Activated CD4-positive, alpha-beta T cell treated with anti-CD3 and anti-CD28 coated beads, Interleukin-10, Interleukin-2, amounts not matched to agents 100 ng/mL and 50 ng/mL, durations not matched to agents 16 hours and 8 hours (primary cell): ENCODE data around the gene TEAD3.

ENCODE experiments used
- DNase-seq: peaks from one replicate; pipeline ENCODE4 v3.0.0-alpha.2; 2020

TEAD3 gene

DNA sequence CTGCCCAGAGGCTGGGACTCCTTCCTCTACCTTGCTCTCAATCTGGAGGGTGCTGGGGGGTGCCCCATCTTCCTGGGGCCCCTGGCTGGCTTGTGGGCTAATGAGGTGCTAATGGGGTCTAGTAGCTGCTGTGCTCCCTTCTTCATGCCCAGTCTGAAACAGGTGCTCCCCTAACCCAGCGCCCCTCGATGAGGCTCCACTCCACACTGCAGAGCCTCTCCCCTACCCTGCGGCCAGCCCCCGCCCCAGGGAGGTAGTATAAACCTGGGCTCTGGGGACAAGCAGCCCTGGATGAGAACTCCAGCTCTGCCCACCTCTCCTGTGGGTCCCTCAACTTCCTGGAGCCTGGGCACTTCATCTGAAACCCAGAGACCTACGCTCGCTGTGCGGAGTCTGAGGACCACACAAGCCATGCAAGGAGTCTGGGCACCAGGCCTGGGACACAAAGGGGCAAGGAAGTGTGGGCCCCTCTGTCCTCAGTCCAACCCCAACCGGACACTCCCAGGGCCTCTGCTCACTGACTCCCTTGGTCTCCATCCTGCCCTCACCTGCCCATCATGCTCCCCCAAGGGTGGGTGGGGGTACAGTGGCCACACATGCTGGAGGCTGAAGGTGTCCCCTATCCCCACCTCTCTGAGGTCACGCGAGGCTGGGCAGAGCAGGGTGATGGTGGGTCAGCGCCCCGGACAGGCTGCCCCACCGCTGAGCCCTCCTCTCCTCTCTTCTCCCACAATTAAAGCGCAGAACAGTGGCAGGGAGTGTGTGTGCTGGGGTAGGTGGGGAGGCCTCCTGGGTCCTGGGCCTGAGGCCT lies 22.5 kb downstream of the TEAD3 start:
- DNase-seq, result peak; percentile 47

DNA sequence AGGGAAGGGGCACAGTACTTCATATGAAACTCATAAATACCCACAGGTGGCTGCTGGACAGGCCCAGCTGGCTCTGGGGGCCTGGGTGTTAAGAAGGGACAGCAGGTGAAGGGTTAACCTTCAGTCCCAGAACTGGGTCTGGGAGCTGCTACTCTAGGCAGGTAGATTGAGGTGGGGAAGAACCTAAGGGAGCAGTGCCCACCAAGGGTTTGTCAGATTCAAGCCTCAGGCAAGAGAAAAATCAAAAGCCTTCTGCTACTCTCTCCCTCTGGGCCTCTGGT lies 23.1 kb downstream of the TEAD3 start:
- DNase-seq, result peak; percentile 45

DNA sequence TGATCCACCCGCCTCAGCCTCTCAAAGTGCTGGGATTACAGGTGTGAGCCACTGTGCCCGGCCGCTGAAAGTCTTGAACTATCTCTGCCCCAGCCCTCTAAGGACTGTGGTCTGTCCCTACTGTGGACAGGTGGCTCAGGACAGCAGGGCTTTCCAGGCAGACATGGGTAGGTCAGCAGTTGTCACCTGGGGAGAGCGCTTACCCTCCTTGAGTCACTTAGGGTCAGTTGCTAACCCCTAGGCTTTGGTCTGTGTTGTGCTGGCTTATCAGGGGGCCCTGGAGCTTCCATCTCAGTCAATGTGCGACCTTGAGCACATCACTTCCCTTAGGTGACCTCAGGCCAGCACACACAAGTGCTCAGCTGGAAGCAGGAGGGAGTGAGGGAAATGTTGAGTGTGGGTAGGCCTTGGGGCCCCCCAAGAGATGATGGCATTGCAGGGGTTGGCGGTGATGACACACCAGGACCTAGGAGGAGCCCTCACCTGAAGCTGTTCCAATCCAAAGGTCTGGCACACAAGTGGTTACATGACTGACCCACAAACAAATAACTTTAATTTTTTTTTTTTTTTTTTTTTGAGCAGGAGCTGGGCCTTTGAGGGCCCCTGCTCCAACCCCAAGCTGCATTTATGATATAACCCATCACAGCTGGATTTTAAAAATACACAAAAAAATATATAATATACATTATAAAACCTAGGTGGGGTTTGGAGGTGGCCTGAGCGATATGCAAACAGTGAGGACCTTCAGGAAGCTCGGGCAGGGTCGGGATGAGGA lies 23.6 kb downstream of the TEAD3 start:
- DNase-seq, result peak; percentile 46

DNA sequence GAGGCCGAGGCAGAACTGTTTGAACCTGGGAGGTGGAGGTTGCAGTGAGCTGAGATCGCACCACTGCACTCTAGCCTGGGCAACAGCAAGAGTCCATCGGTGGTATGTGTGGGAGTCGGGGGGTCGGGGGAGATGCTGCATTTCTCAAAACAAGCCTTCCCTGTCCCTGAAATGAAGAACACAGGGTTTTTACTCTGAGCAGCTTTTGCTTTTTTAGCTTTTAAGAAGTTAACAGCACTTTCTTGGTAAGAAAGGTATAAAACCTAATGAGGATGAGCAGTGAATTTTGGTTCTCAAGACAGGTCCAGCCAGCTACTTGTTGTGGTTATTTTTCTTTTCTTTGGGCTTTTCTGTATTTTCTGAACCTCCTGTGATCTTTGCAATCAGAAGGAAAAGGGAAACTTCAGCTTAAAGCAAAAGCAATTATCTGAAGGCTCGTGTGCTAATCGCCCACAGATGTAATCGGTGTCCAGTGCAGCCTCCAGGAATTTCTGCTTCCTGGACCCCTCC lies 25.0 kb downstream of the TEAD3 start:
- DNase-seq, result no peak

DNA sequence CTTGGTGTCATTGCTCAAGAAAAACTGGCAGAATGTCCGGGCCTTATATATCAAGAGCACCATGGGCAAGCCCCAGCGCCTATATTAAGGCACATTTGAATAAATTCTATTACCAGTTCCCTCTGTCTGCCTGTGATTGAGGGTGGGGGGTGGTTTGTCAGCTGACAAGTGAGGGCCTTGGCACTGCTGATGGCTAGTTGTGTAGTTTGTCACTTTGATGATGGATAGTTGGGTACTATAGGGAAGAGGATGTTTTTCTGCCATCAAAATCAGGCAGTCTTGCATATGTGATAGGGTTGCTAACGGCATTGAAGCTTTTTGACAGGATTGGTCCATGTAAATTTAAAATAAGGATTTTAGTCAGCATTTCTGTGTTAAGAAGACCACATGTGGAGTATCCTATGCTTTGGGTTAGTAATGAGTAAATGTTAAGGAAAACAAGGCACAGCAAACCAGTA lies 26.2 kb downstream of the TEAD3 start:
- peak; percentile 25 for DNase-seq

DNA sequence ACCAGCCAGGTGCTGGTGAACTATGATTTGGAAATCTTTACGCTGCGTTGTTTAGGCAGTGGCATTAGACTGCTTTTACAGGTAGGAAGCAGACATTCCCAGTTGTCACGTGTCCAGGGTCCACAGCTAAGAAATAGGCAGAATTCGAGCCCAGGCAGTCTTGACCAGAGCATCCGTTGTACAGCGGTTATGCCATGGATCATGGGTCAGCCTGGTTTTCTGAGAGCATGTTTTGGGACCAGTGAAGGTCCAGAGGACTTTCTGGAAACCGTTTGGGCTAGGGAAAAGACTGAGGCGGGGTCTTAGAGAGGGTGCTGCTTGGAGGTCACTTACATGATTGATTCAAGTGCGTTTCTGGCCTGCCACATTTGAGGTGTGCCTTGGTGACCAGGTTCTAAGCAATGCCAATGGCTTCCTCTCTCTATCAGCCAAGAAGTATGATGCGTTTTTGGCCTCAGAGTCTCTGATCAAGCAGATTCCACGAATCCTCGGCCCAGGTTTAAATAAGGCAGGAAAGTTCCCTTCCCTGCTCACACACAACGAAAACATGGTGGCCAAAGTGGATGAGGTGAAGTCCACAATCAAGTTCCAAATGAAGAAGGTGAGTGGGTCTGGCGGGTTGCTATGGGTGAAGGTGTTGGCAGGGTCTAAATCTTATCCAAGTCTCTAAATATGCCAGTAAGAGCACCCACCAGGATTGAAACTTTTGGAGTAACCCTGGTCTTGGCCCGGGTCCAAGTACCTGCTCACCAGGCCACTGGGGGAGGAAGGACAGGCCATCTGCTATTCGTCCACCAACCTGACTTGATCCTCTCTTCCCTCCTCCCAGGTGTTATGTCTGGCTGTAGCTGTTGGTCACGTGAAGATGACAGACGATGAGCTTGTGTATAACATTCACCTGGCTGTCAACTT lies 26.9 kb downstream of the TEAD3 start:
- peak; percentile 50 for DNase-seq

DNA sequence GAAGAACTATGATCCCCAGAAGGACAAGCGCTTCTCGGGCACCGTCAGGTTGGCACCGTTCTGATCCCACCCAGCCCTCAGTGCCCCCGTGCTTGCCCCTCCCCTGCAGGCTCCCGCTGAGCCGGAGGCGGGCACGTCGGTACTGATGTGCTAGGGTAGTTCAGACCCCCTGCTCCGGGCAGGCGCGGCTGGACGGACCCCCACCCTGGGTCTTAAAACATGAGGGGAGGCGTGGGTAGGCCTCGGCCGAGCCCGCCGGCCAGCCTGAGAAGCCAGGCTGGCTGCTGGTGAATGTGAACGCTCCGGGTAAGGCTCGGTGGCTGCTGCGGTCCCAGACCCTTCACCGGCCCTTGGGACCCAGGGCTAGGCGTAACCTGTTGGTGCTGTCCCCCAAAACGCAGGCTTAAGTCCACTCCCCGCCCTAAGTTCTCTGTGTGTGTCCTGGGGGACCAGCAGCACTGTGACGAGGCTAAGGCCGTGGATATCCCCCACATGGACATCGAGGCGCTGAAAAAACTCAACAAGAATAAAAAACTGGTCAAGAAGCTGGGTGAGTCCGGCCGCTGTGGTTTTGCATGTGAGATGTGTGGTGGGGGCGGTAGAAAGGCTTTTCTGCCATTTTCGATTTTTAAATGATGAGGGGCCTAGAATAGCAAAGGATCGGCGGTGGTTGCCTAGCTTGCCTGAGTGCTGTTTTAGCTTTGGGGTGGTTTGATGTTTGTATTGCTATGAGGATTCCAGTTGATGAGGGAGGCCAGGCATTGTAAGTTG lies 27.7 kb downstream of the TEAD3 start:
- no peak for DNase-seq

DNA sequence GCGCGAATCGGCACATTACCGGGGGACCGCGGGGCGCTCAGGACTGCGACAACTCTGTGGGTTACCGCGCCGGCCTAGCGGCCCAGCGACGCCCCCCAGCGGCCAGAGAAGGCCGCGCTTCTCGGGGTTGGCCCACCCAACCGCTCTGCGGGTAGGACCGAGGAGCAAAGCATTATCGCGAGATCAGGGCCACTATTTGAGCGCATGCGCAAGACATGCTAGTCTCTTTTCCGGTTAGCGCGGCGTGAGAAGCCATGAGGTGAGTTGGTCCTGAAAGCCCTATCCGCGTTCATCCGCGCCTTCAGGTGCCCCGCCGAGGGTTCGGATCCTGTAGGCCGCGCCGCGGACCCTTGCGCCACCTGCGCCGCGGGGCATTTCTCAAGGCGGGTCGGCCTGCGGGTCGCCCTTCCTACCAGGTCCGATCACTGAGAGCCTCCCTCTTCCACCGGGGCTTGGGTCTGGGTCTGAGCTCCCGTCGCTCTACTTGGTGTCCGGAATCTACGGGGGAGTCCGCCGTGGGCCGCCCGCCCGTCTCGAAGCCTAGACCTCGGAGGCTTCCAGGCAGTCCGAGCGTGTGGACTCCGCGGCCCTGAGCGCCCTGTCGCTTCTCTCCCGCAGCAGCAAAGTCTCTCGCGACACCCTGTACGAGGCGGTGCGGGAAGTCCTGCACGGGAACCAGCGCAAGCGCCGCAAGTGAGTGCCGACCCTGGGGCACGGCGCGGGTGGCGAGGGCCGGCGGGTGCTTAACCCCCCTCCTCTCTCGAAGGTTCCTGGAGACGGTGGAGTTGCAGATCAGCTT lies 28.5 kb downstream of the TEAD3 start, which contains the start of gene RPL10A:
RPL10A (plus strand) TSS at position 221 of the 799 bp plus-strand sequence; CDS start at position 255, 34 bp downstream.
- DNase-seq, result peak; percentile 98

DNA sequence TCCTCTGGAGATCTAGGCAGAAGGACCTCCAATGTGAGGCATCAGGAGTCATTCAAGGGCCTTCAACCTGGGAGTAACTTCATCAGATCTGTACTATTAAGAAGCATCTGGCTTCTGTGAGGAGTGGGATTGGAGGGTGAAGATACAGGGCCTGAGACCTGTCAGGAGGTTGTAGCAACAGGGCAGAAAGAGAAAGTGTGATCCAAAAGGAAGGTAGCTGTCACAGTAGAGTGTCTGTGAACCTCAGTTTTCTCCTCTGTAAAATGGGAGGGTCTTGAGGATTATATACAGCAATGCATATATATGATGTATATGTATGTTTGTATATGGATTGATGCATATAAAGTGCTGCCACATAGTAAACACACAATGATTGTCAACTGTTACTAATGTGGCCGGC lies 31.2 kb downstream of the TEAD3 start:
- no peak for DNase-seq

DNA sequence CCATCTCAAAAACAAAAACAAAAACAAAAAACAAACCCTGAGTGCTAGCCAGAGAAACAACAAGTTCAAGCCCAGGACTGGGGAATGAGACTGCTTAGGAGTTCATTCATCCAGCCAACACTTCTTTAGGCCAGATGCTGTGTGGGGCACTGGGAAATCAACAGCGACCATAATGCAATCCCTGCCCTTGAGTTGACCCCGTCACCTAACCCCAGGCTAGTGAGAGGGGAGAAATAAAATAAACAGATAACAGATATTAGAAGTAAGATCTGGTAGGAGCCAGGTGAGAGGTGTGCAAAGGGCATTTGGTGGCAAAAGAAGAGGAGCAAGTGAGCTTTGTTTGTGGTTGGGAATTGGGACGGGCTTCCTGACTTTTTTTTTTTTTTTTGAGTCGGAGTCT lies 33.6 kb downstream of the TEAD3 start:
- DNase-seq, result no peak

DNA sequence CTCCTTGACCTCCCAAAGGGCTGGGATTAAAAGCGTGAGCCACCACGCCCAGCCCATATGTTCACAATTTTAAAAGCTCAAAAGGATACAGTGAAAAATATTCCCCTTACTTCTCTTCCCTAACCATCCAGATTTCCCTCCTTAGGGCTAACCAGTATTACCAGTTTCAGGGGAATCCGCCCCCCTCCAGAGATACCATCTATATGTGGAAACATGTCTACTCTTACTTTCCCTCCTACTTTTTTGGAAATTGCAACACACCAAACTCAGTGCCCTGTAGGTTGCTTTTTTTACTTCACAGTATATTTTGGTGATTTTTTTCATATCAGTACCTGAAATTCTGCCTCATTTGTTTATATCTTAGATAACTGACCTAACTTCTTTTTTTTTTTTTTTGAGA lies 35.6 kb downstream of the TEAD3 start:
- DNase-seq, result no peak

DNA sequence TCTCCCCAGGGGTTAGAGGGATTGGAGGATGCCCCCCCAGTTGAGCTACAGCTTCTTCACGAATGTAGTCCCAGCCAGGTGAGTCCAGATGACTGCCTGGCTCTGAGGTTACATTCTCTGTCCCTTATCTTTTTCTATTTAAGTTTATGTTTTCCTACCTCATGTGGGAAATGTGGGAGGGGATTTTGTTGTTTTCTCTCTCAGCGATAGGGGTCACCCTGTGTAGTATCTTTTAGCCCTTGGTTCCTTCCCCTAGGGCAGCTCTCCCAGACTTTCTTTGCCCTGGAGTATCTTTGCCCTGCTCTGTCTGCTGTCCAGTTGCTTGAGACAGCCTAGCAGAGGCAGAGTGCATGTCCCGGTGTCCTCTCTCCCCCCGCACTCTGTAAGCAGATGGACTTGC lies 39.0 kb downstream of the TEAD3 start:
- no peak for DNase-seq

DNA sequence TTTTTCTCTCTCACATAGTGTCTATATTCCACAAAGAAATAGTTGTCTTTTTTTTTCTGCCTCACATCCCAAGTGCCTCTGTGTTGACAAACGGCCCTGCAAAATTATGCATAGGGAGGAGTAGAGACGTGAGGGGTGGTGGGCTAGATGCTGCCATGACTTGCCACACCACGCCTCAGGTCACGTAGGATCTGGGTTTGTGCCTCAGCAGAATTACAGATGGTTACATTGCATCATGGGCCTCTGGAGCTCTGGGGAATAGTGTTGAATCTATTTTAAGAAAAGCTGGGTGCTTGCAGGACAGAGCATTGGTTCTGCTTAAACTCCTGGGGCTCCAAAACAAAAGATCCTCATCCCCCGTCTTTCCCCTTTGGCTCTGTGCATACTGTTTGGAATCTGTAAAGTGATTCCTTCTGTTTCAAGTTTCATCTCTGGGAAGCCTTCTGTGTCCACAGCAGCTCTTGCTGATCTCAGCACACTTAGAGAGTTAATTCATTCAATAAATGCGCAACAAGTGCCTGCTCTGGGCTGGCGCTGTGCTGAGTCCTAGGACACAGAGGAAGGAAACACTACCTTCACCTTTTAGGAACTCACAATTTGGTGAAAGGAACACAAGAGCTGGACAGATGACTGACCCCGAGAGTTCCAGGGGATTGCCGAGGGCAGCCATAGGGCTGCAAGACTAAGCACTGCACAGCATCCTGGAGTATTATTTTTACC lies 42.3 kb downstream of the TEAD3 start:
- DNase-seq, result no peak

DNA sequence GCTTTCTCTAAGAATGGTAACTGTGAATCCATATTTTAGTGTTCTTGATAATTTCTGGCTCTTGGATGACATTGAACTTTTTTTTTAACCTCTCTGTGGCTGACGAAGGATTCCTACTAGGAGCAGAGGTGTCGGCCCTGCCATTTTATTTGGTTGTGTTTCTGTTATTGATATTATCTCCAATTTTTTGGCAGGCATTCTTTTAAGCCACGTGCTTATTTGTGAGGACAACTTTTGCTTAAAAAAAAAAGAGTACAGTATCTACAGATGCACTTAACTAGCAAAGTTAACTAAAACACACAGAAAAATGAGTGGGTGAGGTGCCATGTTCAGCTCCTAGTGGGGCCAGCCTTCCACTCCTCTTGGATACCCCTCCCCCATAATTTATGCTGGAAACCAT lies 43.6 kb downstream of the TEAD3 start:
- DNase-seq, result no peak

DNA sequence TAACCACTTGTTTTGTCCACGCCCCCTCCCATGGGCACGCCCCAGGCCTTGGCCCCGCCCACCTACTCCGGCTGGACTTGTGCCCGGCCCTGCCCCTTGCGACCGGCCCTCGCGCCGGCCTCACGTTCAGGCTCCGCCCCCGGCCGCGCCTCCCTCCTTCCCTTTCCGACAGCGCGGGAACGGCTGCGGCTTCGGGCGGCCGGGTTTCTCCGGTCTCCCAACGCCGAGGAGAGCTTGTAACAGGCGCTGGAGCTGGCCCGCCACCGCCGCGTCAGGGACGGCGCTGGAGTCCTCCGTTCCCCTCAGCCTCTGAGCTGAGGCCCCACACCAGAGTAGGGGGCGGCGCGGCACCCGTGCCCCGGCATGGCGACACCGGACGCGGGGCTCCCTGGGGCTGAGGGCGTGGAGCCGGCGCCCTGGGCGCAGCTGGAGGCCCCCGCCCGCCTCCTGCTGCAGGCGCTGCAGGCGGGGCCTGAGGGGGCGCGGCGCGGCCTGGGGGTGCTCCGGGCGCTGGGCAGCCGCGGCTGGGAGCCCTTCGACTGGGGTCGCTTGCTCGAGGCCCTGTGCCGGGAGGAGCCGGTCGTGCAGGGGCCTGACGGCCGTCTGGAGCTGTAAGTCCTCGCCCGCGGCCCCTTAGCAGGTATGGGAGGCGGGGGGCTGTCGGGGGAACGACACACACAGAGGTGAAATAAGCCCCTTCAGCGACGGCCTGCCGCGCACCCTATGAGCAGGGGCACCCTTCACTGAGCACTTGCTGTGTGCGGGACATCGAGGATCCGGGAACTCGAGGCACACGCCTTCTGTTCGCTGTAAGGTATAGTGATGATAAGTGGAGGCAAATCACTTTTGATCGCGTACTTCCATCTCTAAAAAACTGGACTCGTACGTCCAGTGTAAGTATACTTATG lies 44.4 kb downstream of the TEAD3 start, which contains the start of gene FANCE:
FANCE (plus strand) TSS at position 156 of the 908 bp plus-strand sequence; CDS start at position 364, 208 bp downstream.
- DNase-seq, result peak; percentile 97

DNA sequence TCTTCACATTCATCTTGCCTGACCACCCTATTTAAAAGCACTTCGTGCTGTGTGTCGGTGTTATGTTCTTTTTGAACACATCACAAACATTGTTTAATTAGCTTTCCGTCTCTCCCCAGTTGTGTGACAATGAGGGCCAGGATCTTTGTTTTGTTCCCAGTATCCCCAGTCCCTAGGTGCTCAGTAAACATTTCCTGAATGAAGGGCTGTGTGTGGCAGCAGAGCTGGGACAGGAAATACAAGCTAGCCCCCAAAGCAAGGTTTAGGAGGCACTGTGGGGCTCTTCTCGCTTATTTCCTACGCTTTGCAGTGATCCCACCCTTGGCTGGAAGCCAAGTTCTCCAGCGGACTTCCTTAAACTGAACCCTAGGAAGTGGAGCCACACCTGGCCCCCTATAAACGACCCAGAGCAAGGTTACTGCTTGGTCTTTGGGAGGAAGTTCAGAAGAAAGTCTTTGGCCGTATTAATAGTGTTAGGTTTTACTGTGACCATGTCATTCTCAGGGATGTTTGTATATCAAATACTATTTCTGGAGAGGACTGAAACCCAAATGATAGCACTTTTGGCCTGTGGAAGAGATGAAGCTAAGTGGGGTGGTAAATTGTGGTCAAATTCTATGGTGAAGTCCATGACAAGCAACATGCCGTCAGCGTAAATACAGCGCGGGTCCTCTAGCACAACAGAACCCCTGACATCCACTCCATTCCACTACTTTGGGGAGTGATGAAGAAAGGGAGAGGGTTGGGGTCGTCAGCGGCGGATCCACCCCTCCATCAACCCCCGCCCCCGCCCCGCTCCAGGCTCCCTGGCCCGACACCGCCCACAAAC lies 45.3 kb downstream of the TEAD3 start:
- no peak for DNase-seq

DNA sequence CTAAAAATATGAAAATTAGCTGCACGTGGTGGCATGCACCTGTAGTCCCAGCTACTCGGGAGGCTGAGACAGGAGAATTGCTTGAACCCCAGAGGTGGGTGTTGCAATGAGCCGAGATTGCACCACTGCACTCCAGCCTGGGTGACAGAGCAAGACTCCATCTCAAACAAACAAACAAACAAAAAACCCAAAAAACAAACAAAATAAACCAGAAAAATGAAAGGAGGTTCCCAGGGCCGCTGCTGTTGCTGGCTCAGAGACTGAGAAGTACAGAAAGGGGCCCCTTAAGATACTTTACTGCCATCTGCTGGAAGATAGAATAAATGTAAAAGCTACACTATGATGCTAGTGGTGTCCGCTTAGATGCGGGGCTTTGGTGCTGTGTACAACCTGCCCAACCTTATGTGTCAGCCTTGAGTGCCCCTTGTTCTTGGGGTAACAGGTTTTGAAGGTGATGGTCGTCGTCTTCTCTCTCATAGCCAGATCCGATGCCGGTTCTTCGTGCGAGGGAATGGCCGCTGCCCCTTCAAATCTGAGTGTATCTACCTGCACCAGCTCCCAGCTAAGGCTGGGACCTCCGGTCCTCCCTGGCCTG lies 47.5 kb downstream of the TEAD3 start:
- DNase-seq, result peak; percentile 84

DNA sequence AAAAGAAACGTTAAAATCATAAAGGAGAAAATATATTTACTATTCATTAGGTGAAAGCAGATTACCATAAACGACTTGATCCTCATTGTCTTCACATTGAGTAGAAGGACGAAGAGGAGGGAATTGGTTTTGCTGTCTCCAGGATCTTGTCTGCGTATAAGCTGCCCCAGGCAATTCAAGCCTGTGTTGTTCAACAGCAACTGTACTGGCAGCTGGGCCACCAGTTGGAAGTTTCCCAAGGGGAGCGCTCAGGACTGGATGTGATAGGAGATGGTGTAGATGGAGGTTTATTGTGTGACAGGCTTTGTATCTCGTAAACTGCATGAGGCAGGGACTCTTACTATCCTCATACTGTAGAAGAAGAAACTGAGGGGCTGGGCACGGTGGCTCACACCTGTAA lies 48.7 kb downstream of the TEAD3 start:
- no peak for DNase-seq
